IMR-90 (cell line): ENCODE data around the gene ATP5PD. TPM values are rescaled to one million over a fixed set of nuclear protein-coding genes. Genes with fewer than 3 reads are reported as not detected.

Experiments
- ATAC-seq: fragments of 200-7000 bp; cut with Tn5 transposase; 2 replicates; pipeline ENCODE4 v1.9.1; 2020; ENCODE audit warnings: low read depth, mild to moderate bottlenecking, moderate library complexity
- BruUV-seq: library from RNA; stranded (reverse); fragments of 400-500 nt; replicated peaks from 2 replicates; lab custom pipeline; 2021; lab: Mats Ljungman, UMichigan
- CTCF ChIA-PET: fragments of 300-600 bp; formaldehyde crosslinking; extraction: SDS; loops from one replicate; lab custom pipeline; 2021; ENCODE audit warnings: antibody characterized with exemption; lab: Yijun Ruan, JAX
- POLR2A ChIA-PET: fragments of 300-600 bp; sonication (Branson Sonifier 250); formaldehyde crosslinking; loops from one replicate; lab custom pipeline; 2022; ENCODE audit warnings: antibody characterized with exemption; ENCODE audit not compliant: unreplicated experiment; lab: Charles Lee
- DNase-seq: peaks from one replicate; pipeline ENCODE4 v3.0.0; 2013
- H2AFZ ChIP-seq: replicated peaks from 2 replicates; pipeline ENCODE3; 2013; ENCODE audit warnings: low read length, mild to moderate bottlenecking; ENCODE audit not compliant: poor library complexity
- H2AK5ac ChIP-seq: 2 replicates; pipeline ENCODE4 v1.6.1; 2013; ENCODE audit warnings: low read depth, low read length, inconsistent platforms
- H2AK9ac ChIP-seq: replicated peaks from 2 replicates; pipeline ENCODE3; 2013; ENCODE audit warnings: mild to moderate bottlenecking, low read depth, low read length, moderate library complexity; ENCODE audit not compliant: poor library complexity
- H2BK120ac ChIP-seq: 2 replicates; pipeline ENCODE4 v1.6.1; 2013; ENCODE audit warnings: low read depth, low read length, inconsistent platforms
- H2BK15ac ChIP-seq: 3 replicates; pipeline ENCODE4 v1.6.1; 2013; ENCODE audit warnings: low read depth, low read length, inconsistent platforms
- H2BK20ac ChIP-seq: 2 replicates; pipeline ENCODE4 v1.6.1; 2013; ENCODE audit warnings: low read depth, mild to moderate bottlenecking, inconsistent platforms, low read length, moderate library complexity
- H2BK5ac ChIP-seq: 2 replicates; pipeline ENCODE4 v1.6.1; 2013; ENCODE audit warnings: mild to moderate bottlenecking, low read depth, low read length, inconsistent platforms; ENCODE audit not compliant: poor library complexity, severe bottlenecking
- H3K14ac ChIP-seq: replicated peaks from 2 replicates; pipeline ENCODE4 v1.6.1; 2013; ENCODE audit warnings: low read depth, low read length, inconsistent platforms
- H3K18ac ChIP-seq: 2 replicates; pipeline ENCODE4 v1.6.1; 2013; ENCODE audit warnings: low read depth, low read length, control low read depth
- H3K23ac ChIP-seq: 2 replicates; pipeline ENCODE4 v1.6.1; 2013; ENCODE audit warnings: low read depth, low read length, inconsistent platforms
- H3K27ac ChIP-seq: 2 replicates; pipeline ENCODE4 v1.5.1; 2013; ENCODE audit warnings: mild to moderate bottlenecking, control low read depth, low read length; ENCODE audit not compliant: insufficient read depth
- H3K27me3 ChIP-seq: 2 replicates; pipeline ENCODE4 v1.6.1; 2013; ENCODE audit warnings: low read length; ENCODE audit not compliant: control insufficient read depth, insufficient read depth
- H3K36me3 ChIP-seq: 2 replicates; pipeline ENCODE4 v1.6.1; 2013; ENCODE audit warnings: low read length, mixed read lengths; ENCODE audit not compliant: control insufficient read depth, insufficient read depth
- H3K4ac ChIP-seq: 2 replicates; pipeline ENCODE4 v1.6.1; 2013; ENCODE audit warnings: low read depth, low read length, inconsistent platforms
- H3K4me1 ChIP-seq: 2 replicates; pipeline ENCODE4 v1.6.1; 2013; ENCODE audit warnings: low read length, mixed read lengths; ENCODE audit not compliant: control insufficient read depth, insufficient read depth
- H3K4me2 ChIP-seq: 2 replicates; pipeline ENCODE4 v1.6.1; 2013; ENCODE audit warnings: low read depth, mild to moderate bottlenecking, control low read depth, low read length, moderate library complexity
- H3K4me3 ChIP-seq: 2 replicates; pipeline ENCODE4 v1.5.1; 2013; ENCODE audit warnings: low read depth, mild to moderate bottlenecking, control low read depth, low read length, moderate library complexity; ENCODE audit not compliant: insufficient read depth
- H3K56ac ChIP-seq: 2 replicates; pipeline ENCODE4 v1.6.1; 2013; ENCODE audit warnings: low read length, inconsistent platforms; ENCODE audit not compliant: insufficient read depth; ENCODE audit errors: extremely low read depth
- H3K79me1 ChIP-seq, 2 experiments: 2 replicates each; pipeline ENCODE4 v1.6.1; 2013; ENCODE audit warnings: low read length in 2 of 2, inconsistent platforms in 1 of 2, low read depth in 1 of 2
- H3K9ac ChIP-seq: 2 replicates; pipeline ENCODE4 v1.6.1; 2013; ENCODE audit warnings: low read depth, low read length, control low read depth
- H3K9me1 ChIP-seq: 2 replicates; pipeline ENCODE4 v1.6.1; 2013; ENCODE audit warnings: low read length, inconsistent platforms; ENCODE audit not compliant: insufficient read depth
- H3K9me3 ChIP-seq: 2 replicates; pipeline ENCODE4 v1.6.1; 2013; ENCODE audit warnings: low read length; ENCODE audit not compliant: control insufficient read depth, insufficient read depth
- H4K20me1 ChIP-seq: 2 replicates; pipeline ENCODE4 v1.6.1; 2013; ENCODE audit warnings: low read length, inconsistent platforms; ENCODE audit not compliant: insufficient read depth
- H4K5ac ChIP-seq: 2 replicates; pipeline ENCODE4 v1.6.1; 2013; ENCODE audit warnings: mild to moderate bottlenecking, low read depth, low read length, control low read depth
- H4K8ac ChIP-seq, 2 experiments: 2 replicates each; pipeline ENCODE4 v1.6.1; 2013; ENCODE audit warnings: low read depth in 2 of 2, low read length in 2 of 2, control low read depth in 1 of 2, inconsistent platforms in 1 of 2
- H4K91ac ChIP-seq: 2 replicates; pipeline ENCODE4 v1.6.1; 2013; ENCODE audit warnings: low read depth, low read length, inconsistent platforms; ENCODE audit not compliant: insufficient read depth
- BHLHE40 ChIP-seq: fragments of 150-350 bp; IDR thresholded peaks from 2 replicates; pipeline ENCODE4 v1.6.1; 2016; ENCODE audit warnings: mild to moderate bottlenecking, low read depth, low read length
- WGBS, 2 experiments: methylation state at CpG; one replicate each; pipeline versions ENCODE4 v1.1.5 to v1.1.7; 2013; ENCODE audit warnings: missing lambda C conversion rate in 2 of 2; ENCODE audit not compliant: insufficient read length in 1 of 2; ENCODE audit errors: extremely low coverage in 2 of 2; 5-methylcytosine and 5-hydroxymethylcytosine counted together
- dilution Hi-C: fragments of 300-500 bp; cut with HindIII; formaldehyde crosslinking; loops from one replicate; pipeline ENCODE4 v1.14.3; 2018; ENCODE audit warnings: low sequenced_read_pairs; ENCODE audit not compliant: unreplicated experiment
- in situ Hi-C: fragments of 300-500 bp; cut with MboI; formaldehyde crosslinking; loops from 3 replicates; pipeline ENCODE4 v1.14.3; 2019; ENCODE audit warnings: low sequenced_read_pairs, inconsistent platforms, mixed read lengths
- intact Hi-C: fragments of 100-400 bp; cut with micrococcal nuclease; formaldehyde crosslinking; loops from 2 replicates; pipeline ENCODE4 v1.10.0; 2022
- polyA plus RNA-seq, 3 experiments: library from polyadenylated mRNA; depleted of rRNA; stranded (reverse); fragments of >200 nt; gene quantifications; 2 replicates each; pipeline ENCODE4 v1.2.3, GENCODE V29; 2012; ENCODE audit warnings: low replicate concordance in 1 of 3
- total RNA-seq: library from RNA; depleted of rRNA; stranded (reverse); fragments of >200 nt; gene quantifications from 2 replicates; pipeline ENCODE4 v1.2.3, GENCODE V29; 2012

Gene ATP5PD
- total and polyA plus RNA-seq, 2 of the 4 experiments (the other 2 are of a cell fraction): 373 to 425 TPM

- H2AFZ ChIP-seq: no peak overlapping the region
- ChIA-PET POLR2A (no interaction called here), CTCF (no interaction called here)
- no peaks in the 10 kb centered on the region for H4K20me1 ChIP-seq
- no peaks in the 10 kb centered on the region for H3K27me3 ChIP-seq
- peaks cover 0 to 18% of the 10 kb centered on the region in 2 experiments; a peak in 2 of 4 replicates for H3K79me1 ChIP-seq
- no peak overlapping the region for H3K4ac ChIP-seq
- H3K23ac ChIP-seq: no peak overlapping the region
- in situ Hi-C loops: no loop called here
- H2AK9ac ChIP-seq: no peak overlapping the region
- H4K91ac ChIP-seq: no peak overlapping the region
- intact Hi-C loops: no loop called here
- H3K9me3 ChIP-seq: no peaks in the 10 kb centered on the region
- no peak overlapping the region for H3K18ac ChIP-seq
- no peak overlapping the region for H3K14ac ChIP-seq
- no peak overlapping the region for H4K8ac ChIP-seq
- dilution Hi-C loops: no loop called here
- no peak overlapping the region for H3K4me3 ChIP-seq
- no peak overlapping the region for H2BK5ac ChIP-seq
- TF ChIP-seq BHLHE40: no peak
- no peak overlapping the region for H3K56ac ChIP-seq
- DNase-seq: no peak
- WGBS, 2 experiments: 95% methylated on average over 4 of the region's 19 CpGs; no CpG with 5 or more reads in 1 of the 2 experiments
- BruUV-seq: TSS peak; percentile 69
- no peak overlapping the region for H3K9ac ChIP-seq
- no peak for ATAC-seq
- H2BK15ac ChIP-seq: no peak overlapping the region
- H2BK120ac ChIP-seq: no peak overlapping the region
- H2BK20ac ChIP-seq: no peak overlapping the region
- no peaks in the 10 kb centered on the region for H3K4me1 ChIP-seq
- H3K36me3 ChIP-seq: peaks cover 31% of the 10 kb centered on the region
- no peak overlapping the region for H3K27ac ChIP-seq
- no peak overlapping the region for H4K5ac ChIP-seq
- no peak overlapping the region for H2AK5ac ChIP-seq
- no peaks in the 10 kb centered on the region; the same call in 1 of the 2 replicates for H3K9me1 ChIP-seq
- H3K4me2 ChIP-seq: no peak overlapping the region
Measured at GRCh38 chr17:75020331-75021110, 26.2 kb downstream of the ATP5PD start.
